Measurements from ENCODE around the gene TRIM37. TPM values are rescaled to one million over a fixed set of nuclear protein-coding genes. Genes with fewer than 3 reads are reported as not detected.

Gene TRIM37
- total and polyA plus RNA-seq, 2 of the 8 experiments (the other 6 are each of a cell fraction or from before 2014, with no cell fraction given): 38.2 to 57.0 TPM

GRCh38 chr17:58966208-58966607 lies 140.5 kb downstream of the TRIM37 start:
- Histone ChIP-seq H2BK15ac (ENCODE audit: low read length) (no peak overlapping the region), H4K8ac (ENCODE audit: extremely low read depth, insufficient read depth, low read length) (no peak overlapping the region), H4K20me1 (replicated peaks in 1 of 2; ENCODE audit: control insufficient read depth in 1 of 2, insufficient read depth in 2 of 2, low read length in 2 of 2) (no peaks in the 10 kb centered on the region), H3K23me2 (ENCODE audit: low read depth, low read length) (no peaks in the 10 kb centered on the region), H3K9me3 (ENCODE audit: insufficient read depth in 2 of 2, low read depth in 1 of 2, low read length in 1 of 2) (no peaks in the 10 kb centered on the region), H3K56ac (replicated peaks; ENCODE audit: insufficient read length, low read depth, low read length) (no peak overlapping the region), H3K36me3 (ENCODE audit: control insufficient read depth in 2 of 4, insufficient read depth in 4 of 4, low read length in 3 of 4) (no peaks in the 10 kb centered on the region), H2BK12ac (ENCODE audit: low read depth, low read length) (no peak overlapping the region), H3K18ac (ENCODE audit: extremely low read depth, low read length) (no peak overlapping the region), H2BK5ac (ENCODE audit: low read depth, low read length) (no peak overlapping the region), H4K91ac (replicated peaks; ENCODE audit: insufficient read length, low read length) (no peak overlapping the region), H2BK120ac (replicated peaks; ENCODE audit: low read depth, low read length) (no peak overlapping the region), H3K4me3 (ENCODE audit: extremely low read depth in 1 of 4, insufficient read depth in 2 of 4, low read depth in 3 of 4, low read length in 4 of 4) (no peak overlapping the region), H2BK20ac (ENCODE audit: low read length) (no peak overlapping the region), H3K4ac (replicated peaks; ENCODE audit: insufficient read length, low read depth, low read length) (no peak overlapping the region), H3K4me1 (replicated peaks in 1 of 4; ENCODE audit: control insufficient read depth in 3 of 4, insufficient read depth in 4 of 4, low read length in 3 of 4) (peaks cover 2 to 13% (median 9%) of the 10 kb centered on the region in 4 experiments; a peak in 4 of 7 replicates), H3K79me2 (ENCODE audit: control insufficient read depth in 1 of 2, insufficient read depth in 2 of 2, low read length in 2 of 2) (no peaks in the 10 kb centered on the region), H3K4me2 (ENCODE audit: insufficient read depth in 1 of 2, low read depth in 2 of 2, low read length in 2 of 2) (no peak overlapping the region), H4K5ac (ENCODE audit: insufficient read length, low read depth, low read length) (no peak overlapping the region), H3K23ac (ENCODE audit: insufficient read length) (no peak overlapping the region), H3K27ac (ENCODE audit: low read depth, low read length) (no peak overlapping the region), H2AFZ (ENCODE audit: low read length) (no peak overlapping the region), H3K14ac (ENCODE audit: insufficient read length) (no peak overlapping the region), H2AK5ac (ENCODE audit: low read depth, low read length) (no peak overlapping the region), H3K79me1 (ENCODE audit: low read depth, low read length) (no peaks in the 10 kb centered on the region), H3K27me3 (replicated peaks in 1 of 4; ENCODE audit: control insufficient read depth in 3 of 4, extremely low read depth in 1 of 4, insufficient read depth in 3 of 4, low read length in 3 of 4) (no peaks in the 10 kb centered on the region), H3K9ac (replicated peaks in 1 of 4; ENCODE audit: extremely low read depth in 1 of 4, low read depth in 3 of 4, low read length in 3 of 4) (no peak overlapping the region)
- 94% methylated on average over 3 of the region's 3 CpGs; no CpG with 5 or more reads in 1 of the 2 experiments for WGBS, 2 experiments (ENCODE audit: extremely low coverage in 1 of 2, insufficient coverage in 1 of 2, insufficient read length in 1 of 2, insufficient replicate concordance in 2 of 2, low coverage in 1 of 2, low lambda C conversion rate in 2 of 2, missing lambda C conversion rate in 1 of 2)
- FAIRE-seq: no peak
- no peak for DNase-seq (ENCODE audit: low read depth in 1 of 2, low spot score in 2 of 2)
- POLR2A ChIA-PET (ENCODE audit: partially characterized antibody): no interaction called here
- no peak for TF ChIP-seq BACH1 (IDR thresholded peaks at IDR 0.05; ENCODE audit: low read length)
- TF ChIP-seq HDAC6 (IDR thresholded peaks at IDR 0.05; ENCODE audit: low read depth, low read length): no peak
- no peak for TF ChIP-seq GABPA (IDR thresholded peaks at IDR 0.05; ENCODE audit: borderline replicate concordance, insufficient read depth, low read length)
- no peak for TF ChIP-seq SIX5 (IDR thresholded peaks at IDR 0.05; ENCODE audit: low read depth, low read length)
- no peak for TF ChIP-seq CHD2 (IDR thresholded peaks at IDR 0.05; ENCODE audit: low read length)
- TF ChIP-seq CTBP2 (IDR thresholded peaks at IDR 0.05; ENCODE audit: borderline replicate concordance, insufficient read depth, insufficient read length, low read length): no peak
- CTCF ChIA-PET (ENCODE audit: partially characterized antibody): interaction anchor here (0.6 to 0.8 kb wide), 2 partner anchors 21 to 144 kb away, joined by 3 to 7 read pairs; no protein-coding TSS in a partner anchor

All from H1 (cell line).